B cell (primary cell): Measurements from ENCODE around the gene COMT. TPM values are rescaled to one million over a fixed set of nuclear protein-coding genes. Genes with fewer than 3 reads are reported as not detected.

Experiments
- ATAC-seq: fragments of 200-7000 bp; cut with Tn5 transposase; one replicate; pipeline ENCODE4 v1.10.0; 2021; ENCODE audit warnings: low read depth, mild to moderate bottlenecking, moderate number of reproducible peaks, moderate library complexity
- CTCF ChIA-PET: fragments of 350-600 bp; sonication (Branson Sonifier 250); formaldehyde crosslinking; loops from one replicate; lab custom pipeline; 2021; ENCODE audit warnings: antibody characterized with exemption, inconsistent platforms; lab: Charles Lee
- POLR2A ChIA-PET: fragments of 350-600 bp; sonication (Branson Sonifier 250); formaldehyde crosslinking; loops from one replicate; lab custom pipeline; 2021; ENCODE audit warnings: antibody characterized with exemption; lab: Charles Lee
- DNase-seq: peaks from one replicate; pipeline ENCODE4 v3.0.0; 2013
- H2AFZ ChIP-seq: 2 replicates; pipeline ENCODE4 v1.6.1; 2012; ENCODE audit warnings: mild to moderate bottlenecking, low read depth, low read length; ENCODE audit not compliant: insufficient read depth, poor library complexity, severe bottlenecking
- H3K27ac ChIP-seq, 2 donors: 1 replicate in 1 of 2; 2 replicates in 1 of 2; pipeline ENCODE4 v1.5.1; 2012 to 2013; ENCODE audit warnings: low read length in 2 of 2, mild to moderate bottlenecking in 2 of 2, moderate library complexity in 1 of 2
- H3K27me3 ChIP-seq, 4 experiments: fragments of 200-600 bp in 1 of 4; sonication (generic) in 1 of 4; replicated peaks in 1 of 4; 1 replicate in 2 of 4; 2 replicates in 2 of 4; pipeline versions ENCODE4 v1.6.1 to v1.7.0; 2013 to 2016; ENCODE audit warnings: low read length in 3 of 4, mild to moderate bottlenecking in 2 of 4, mixed read lengths in 1 of 4, moderate library complexity in 1 of 4; ENCODE audit not compliant: insufficient read depth in 4 of 4, control insufficient read depth in 3 of 4; ENCODE audit errors: control extremely low read depth in 1 of 4
- H3K36me3 ChIP-seq, 2 experiments: replicated peaks in 1 of 2; 1 replicate in 1 of 2; 2 replicates in 1 of 2; pipeline versions ENCODE4 v1.6.1 to v1.7.1; 2013; ENCODE audit warnings: low read length in 1 of 2; ENCODE audit not compliant: insufficient read depth in 2 of 2, control insufficient read depth in 1 of 2; ENCODE audit errors: control extremely low read depth in 1 of 2, extremely low read depth in 1 of 2
- H3K4me1 ChIP-seq, 2 donors: fragments of 200-600 bp in 1 of 2; sonication (generic) in 1 of 2; 1 replicate in 1 of 2; 2 replicates in 1 of 2; pipeline versions ENCODE4 v1.5.1 to v1.6.1; 2013 to 2017; ENCODE audit warnings: low read length in 2 of 2; ENCODE audit not compliant: control insufficient read depth in 2 of 2, insufficient read depth in 2 of 2
- H3K4me2 ChIP-seq: replicated peaks from 2 replicates; pipeline ENCODE3; 2012; ENCODE audit warnings: mild to moderate bottlenecking, low read depth, low read length; ENCODE audit not compliant: poor library complexity, severe bottlenecking
- H3K4me3 ChIP-seq, 5 experiments: fragments of 200-600 bp in 1 of 5; sonication (generic) in 1 of 5; 1 replicate in 3 of 5; 2 replicates in 2 of 5; pipeline versions ENCODE4 v1.5.1 to v1.7.0; 2011 to 2016; ENCODE audit warnings: low read length in 4 of 5, mild to moderate bottlenecking in 4 of 5, low read depth in 2 of 5, control low read depth in 1 of 5, moderate library complexity in 1 of 5; ENCODE audit not compliant: insufficient read depth in 1 of 5; ENCODE audit errors: control extremely low read depth in 1 of 5, extremely low read depth in 1 of 5
- H3K79me2 ChIP-seq: fragments of 200-600 bp; sonication (generic); one replicate; pipeline ENCODE4 v1.6.0; 2016; ENCODE audit warnings: low read length; ENCODE audit not compliant: control insufficient read depth, insufficient read depth
- H3K9ac ChIP-seq: fragments of 200-600 bp; sonication (generic); 2 replicates; pipeline ENCODE4 v1.6.1; 2017; ENCODE audit warnings: mild to moderate bottlenecking, low read length, moderate library complexity
- H3K9me3 ChIP-seq, 3 donors: one replicate each; pipeline versions ENCODE4 v1.6.1 to v1.7.1; 2013; ENCODE audit warnings: low read length in 2 of 3; ENCODE audit not compliant: control insufficient read depth in 2 of 3, insufficient read depth in 1 of 3; ENCODE audit errors: control extremely low read depth in 1 of 3
- H4K20me1 ChIP-seq: 2 replicates; pipeline ENCODE4 v1.6.0; 2012; ENCODE audit warnings: mild to moderate bottlenecking, low read length; ENCODE audit not compliant: insufficient read depth, control insufficient read depth, poor library complexity, severe bottlenecking
- H3K27ac Mint-ChIP-seq: one replicate; pipeline ENCODE4 v1.8.0; 2021; ENCODE audit warnings: mixed read lengths
- H3K27me3 Mint-ChIP-seq: one replicate; pipeline ENCODE4 v1.8.0; 2021; ENCODE audit warnings: mixed read lengths
- H3K4me1 Mint-ChIP-seq: one replicate; pipeline ENCODE4 v1.8.0; 2021; ENCODE audit warnings: mixed read lengths
- H3K4me3 Mint-ChIP-seq: one replicate; pipeline ENCODE4 v1.8.0; 2021; ENCODE audit warnings: mixed read lengths
- H3K9me3 Mint-ChIP-seq: one replicate; pipeline ENCODE4 v1.8.0; 2022; ENCODE audit warnings: mixed read lengths; ENCODE audit not compliant: insufficient read depth
- EZH2 ChIP-seq: IDR thresholded peaks from 2 replicates; pipeline ENCODE4 v1.6.1; 2012; ENCODE audit warnings: borderline replicate concordance, low read depth, mild to moderate bottlenecking, moderate library complexity, low read length; ENCODE audit not compliant: insufficient read depth, poor library complexity, severe bottlenecking
- WGBS: methylation state at CpG from one replicate; pipeline ENCODE4 v1.1.5; 2013; ENCODE audit warnings: missing lambda C conversion rate; ENCODE audit not compliant: insufficient coverage; 5-methylcytosine and 5-hydroxymethylcytosine counted together
- intact Hi-C: fragments of 100-400 bp; cut with micrococcal nuclease; formaldehyde crosslinking; loops from one replicate; pipeline ENCODE4 v1.10.0; 2022
- polyA plus RNA-seq: library from polyadenylated mRNA; depleted of rRNA; stranded (reverse); fragments of >200 nt; gene quantifications from 2 replicates; pipeline ENCODE4 v1.2.3, GENCODE V29; 2012
- total RNA-seq, 2 donors: library from RNA; stranded (reverse); fragments of 120-200 nt in 1 of 2; gene quantifications; 1 replicate in 1 of 2; 2 replicates in 1 of 2; pipeline versions ENCODE4 v1.2.3 to v1.2.4, GENCODE V29; 2013 to 2022
- TF ChIP-seq, protein P1 (sequence below): fragments of 200-600 bp; IDR thresholded peaks from one replicate; pipeline ENCODE4 v1.8.0; 2022; ENCODE audit warnings: antibody characterized with exemption, mild to moderate bottlenecking

The COMT gene
- total and polyA plus RNA-seq, 2 donors (not counting 1 experiment from before 2014, with no cell fraction given), result 32.6 to 58.3 TPM

DNA sequence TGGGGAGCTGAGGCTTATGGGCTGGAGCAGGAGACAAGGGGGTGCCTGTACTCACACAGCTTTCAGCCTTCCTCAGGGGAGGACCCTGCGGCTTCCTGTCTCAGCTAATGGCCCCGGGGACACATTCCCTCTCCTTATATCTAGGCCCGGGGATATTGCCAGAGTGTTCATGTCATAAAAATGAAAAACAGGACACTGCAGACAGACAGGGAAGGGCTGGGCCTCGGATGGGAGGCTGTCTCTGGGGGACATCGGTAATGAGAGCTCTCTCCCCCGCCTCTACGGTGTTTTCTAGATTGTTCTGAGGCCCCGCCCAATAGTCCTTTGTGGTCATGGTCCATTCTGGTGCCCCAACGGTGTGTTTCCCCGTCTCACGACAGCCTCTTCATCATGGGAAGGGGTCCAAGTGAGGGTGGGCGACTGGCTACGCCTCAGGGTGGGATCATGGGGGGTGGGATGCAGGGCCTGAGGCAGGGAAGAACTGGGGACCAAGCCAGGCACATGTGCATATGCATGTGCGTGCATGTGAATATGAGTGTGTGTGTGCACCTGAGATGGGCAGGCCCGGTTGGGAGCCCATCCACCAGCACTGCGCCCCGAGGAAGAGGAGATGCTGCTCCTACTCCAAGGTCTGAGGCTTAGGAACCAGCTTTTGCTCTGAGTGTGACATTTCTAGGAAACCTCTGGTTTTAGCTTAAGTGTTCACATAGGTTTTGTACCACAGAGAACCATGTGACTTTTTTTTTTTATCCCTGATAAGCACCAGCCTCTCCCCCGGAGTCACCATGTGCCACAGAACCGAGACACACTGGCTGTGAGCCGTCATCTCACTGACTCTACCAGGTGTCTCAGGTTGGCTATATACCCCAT is 69.8 kb downstream of the COMT start:
- Mint-ChIP-seq H3K4me1 (peaks cover 7% of the 10 kb centered on the region), H3K4me3 (no peak overlapping the region), H3K9me3 (no peaks in the 10 kb centered on the region), H3K27me3 (no peaks in the 10 kb centered on the region), H3K27ac (no peak overlapping the region)
- DNase-seq, result no peak
- Histone ChIP-seq H3K4me2 (no peak overlapping the region), H3K79me2 (peaks cover 5% of the 10 kb centered on the region), H3K9me3 (no peaks in the 10 kb centered on the region), H3K27me3 (peaks cover 0 to 9% (median 0%) of the 10 kb centered on the region in 4 experiments), H3K4me1 (no peaks in the 10 kb centered on the region), H2AFZ (no peak overlapping the region), H3K36me3 (no peaks in the 10 kb centered on the region), H3K27ac (no peak overlapping the region), H3K9ac (no peak overlapping the region), H4K20me1 (no peaks in the 10 kb centered on the region), H3K4me3 (no peak overlapping the region)
- ChIA-PET POLR2A (no interaction called here), CTCF (interaction anchor here (4.8 kb wide), 1 partner anchor 39 kb away, joined by 65 read pairs; no protein-coding TSS in a partner anchor)
- intact Hi-C loops, result no loop called here
- WGBS, result 80% methylated on average over 20 of the region's 20 CpGs
- no peak for ATAC-seq
- TF ChIP-seq, protein P1, sequence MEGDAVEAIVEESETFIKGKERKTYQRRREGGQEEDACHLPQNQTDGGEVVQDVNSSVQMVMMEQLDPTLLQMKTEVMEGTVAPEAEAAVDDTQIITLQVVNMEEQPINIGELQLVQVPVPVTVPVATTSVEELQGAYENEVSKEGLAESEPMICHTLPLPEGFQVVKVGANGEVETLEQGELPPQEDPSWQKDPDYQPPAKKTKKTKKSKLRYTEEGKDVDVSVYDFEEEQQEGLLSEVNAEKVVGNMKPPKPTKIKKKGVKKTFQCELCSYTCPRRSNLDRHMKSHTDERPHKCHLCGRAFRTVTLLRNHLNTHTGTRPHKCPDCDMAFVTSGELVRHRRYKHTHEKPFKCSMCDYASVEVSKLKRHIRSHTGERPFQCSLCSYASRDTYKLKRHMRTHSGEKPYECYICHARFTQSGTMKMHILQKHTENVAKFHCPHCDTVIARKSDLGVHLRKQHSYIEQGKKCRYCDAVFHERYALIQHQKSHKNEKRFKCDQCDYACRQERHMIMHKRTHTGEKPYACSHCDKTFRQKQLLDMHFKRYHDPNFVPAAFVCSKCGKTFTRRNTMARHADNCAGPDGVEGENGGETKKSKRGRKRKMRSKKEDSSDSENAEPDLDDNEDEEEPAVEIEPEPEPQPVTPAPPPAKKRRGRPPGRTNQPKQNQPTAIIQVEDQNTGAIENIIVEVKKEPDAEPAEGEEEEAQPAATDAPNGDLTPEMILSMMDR, result no peak
- no peak for TF ChIP-seq EZH2
